H1 (cell line): ENCODE measurements around the gene LEFTY1. TPM values are rescaled to one million over a fixed set of nuclear protein-coding genes. Genes with fewer than 3 reads are reported as not detected.

Experiments used
- BACH1 ChIP-seq: IDR thresholded peaks from 2 replicates; pipeline ENCODE4 v1.6.1; 2012; ENCODE audit warnings: low read length, improper control_type of control experiment
- BCL11A ChIP-seq, 2 experiments: IDR thresholded peaks; one replicate each; pipeline ENCODE4 v1.6.1; 2011; ENCODE audit warnings: low read depth in 2 of 2, low read length in 2 of 2, mild to moderate bottlenecking in 2 of 2
- BRCA1 ChIP-seq: IDR thresholded peaks from 2 replicates; pipeline ENCODE4 v1.6.1; 2012; ENCODE audit warnings: low read depth, low read length, improper control_type of control experiment
- CBX5 ChIP-seq: fragments of 300-800, 300-1000 bp; sonication (generic); IDR thresholded peaks from 2 replicates; pipeline ENCODE4 v1.7.1; 2016; ENCODE audit warnings: antibody characterized with exemption, low read length, low read depth
- CHD1 ChIP-seq: IDR thresholded peaks from 2 replicates; pipeline ENCODE4 v1.6.1; 2012; ENCODE audit warnings: low read depth, low read length, improper control_type of control experiment
- CTBP2 ChIP-seq: IDR thresholded peaks from 2 replicates; pipeline ENCODE4 v1.7.0; 2011; ENCODE audit warnings: borderline replicate concordance, mild to moderate bottlenecking, moderate library complexity, mixed read lengths, low read length; ENCODE audit not compliant: insufficient read depth, insufficient read length
- EP300 ChIP-seq, 2 experiments: IDR thresholded peaks; 1 replicate in 1 of 2; 2 replicates in 1 of 2; pipeline ENCODE4 v1.6.1; 2011 to 2012; ENCODE audit warnings: low read depth in 2 of 2, low read length in 2 of 2, mild to moderate bottlenecking in 2 of 2, borderline replicate concordance in 1 of 2, inconsistent platforms in 1 of 2, moderate library complexity in 1 of 2
- GTF2F1 ChIP-seq: IDR thresholded peaks from 2 replicates; pipeline ENCODE4 v1.6.1; 2012; ENCODE audit warnings: low read depth, low read length, improper control_type of control experiment, borderline replicate concordance
- HDAC2 ChIP-seq, 2 experiments: fragments of 300-600 bp in 1 of 2; sonication (generic) in 1 of 2; IDR thresholded peaks; 2 replicates each; pipeline ENCODE4 v1.6.1; 2011 to 2012; ENCODE audit warnings: low read depth in 2 of 2, low read length in 2 of 2, mild to moderate bottlenecking in 2 of 2, moderate library complexity in 2 of 2, borderline replicate concordance in 1 of 2, inconsistent platforms in 1 of 2
- NRF1 ChIP-seq: IDR thresholded peaks from 2 replicates; pipeline ENCODE4 v1.6.1; 2011; ENCODE audit warnings: mild to moderate bottlenecking, low read depth, low read length, improper control_type of control experiment
- PHF8 ChIP-seq: fragments of 200-600 bp; sonication (generic); conservative IDR thresholded peaks from 2 replicates; pipeline ENCODE4 v1.7.1; 2012; ENCODE audit warnings: low read depth, mild to moderate bottlenecking, inconsistent platforms, low read length, moderate library complexity
- POLR2A ChIP-seq, 2 experiments: IDR thresholded peaks; 1 replicate in 1 of 2; 2 replicates in 1 of 2; pipeline ENCODE4 v1.6.1; 2011; ENCODE audit warnings: low read depth in 2 of 2, low read length in 2 of 2, mild to moderate bottlenecking in 2 of 2; ENCODE audit errors: control extremely low read depth in 1 of 2
- POLR2AphosphoS5 ChIP-seq: IDR thresholded peaks from 2 replicates; pipeline ENCODE4 v1.6.1; 2011; ENCODE audit warnings: low read depth, low read length
- POU5F1 ChIP-seq: IDR thresholded peaks from 2 replicates; pipeline ENCODE4 v1.6.1; 2011; ENCODE audit warnings: low read depth, mild to moderate bottlenecking, low read length, moderate library complexity
- RAD21 ChIP-seq, 2 experiments: IDR thresholded peaks in 1 of 2; conservative IDR thresholded peaks in 1 of 2; 2 replicates each; pipeline ENCODE4 v1.6.1; 2011; ENCODE audit warnings: low read depth in 2 of 2, low read length in 2 of 2, improper control_type of control experiment in 1 of 2, inconsistent platforms in 1 of 2, mild to moderate bottlenecking in 1 of 2, moderate library complexity in 1 of 2
- RBBP5 ChIP-seq: IDR thresholded peaks from 2 replicates; pipeline ENCODE4 v1.7.1; 2012; ENCODE audit warnings: low read depth, mild to moderate bottlenecking, inconsistent platforms, low read length, moderate library complexity, borderline replicate concordance
- SAP30 ChIP-seq: fragments of 300-600 bp; sonication (generic); IDR thresholded peaks from 2 replicates; pipeline ENCODE4 v1.7.1; 2012; ENCODE audit warnings: low read length, moderate library complexity, mild to moderate bottlenecking, inconsistent platforms; ENCODE audit not compliant: insufficient read depth, insufficient replicate concordance
- SIX5 ChIP-seq: IDR thresholded peaks from 2 replicates; pipeline ENCODE4 v1.6.1; 2011; ENCODE audit warnings: mild to moderate bottlenecking, low read depth, low read length
- SP4 ChIP-seq: IDR thresholded peaks from 2 replicates; pipeline ENCODE4 v1.6.1; 2012; ENCODE audit warnings: low read length, inconsistent platforms
- SUZ12 ChIP-seq: fragments of 200-600 bp; sonication (generic); IDR thresholded peaks from 2 replicates; pipeline ENCODE4 v1.6.1; 2012; ENCODE audit warnings: mild to moderate bottlenecking, inconsistent platforms, low read length, moderate library complexity, mixed read lengths
- TAF1 ChIP-seq: IDR thresholded peaks from 2 replicates; pipeline ENCODE4 v1.6.1; 2011; ENCODE audit warnings: mild to moderate bottlenecking, low read depth, low read length
- TBP ChIP-seq: IDR thresholded peaks from 2 replicates; pipeline ENCODE4 v1.6.1; 2011; ENCODE audit warnings: low read depth, low read length, improper control_type of control experiment
- polyA plus RNA-seq, 7 experiments: library from polyadenylated mRNA; depleted of rRNA in 3 of 7; stranded (reverse) in 5 of 7; unstranded in 2 of 7; fragments of >200 nt in 5 of 7; fragments of 200-250 nt in 2 of 7; gene quantifications; 1 replicate in 5 of 7; 2 replicates in 1 of 7; 4 replicates in 1 of 7; pipeline versions ENCODE4 v1.2.1 to v1.2.3, GENCODE V29; 2011 to 2013; ENCODE audit warnings: missing spikeins in 2 of 7, mixed read lengths in 2 of 7
- total RNA-seq: library from RNA; stranded (reverse); fragmentation: NEBNext Ultra II Directional; extraction: Animal tissue kit (Norgen Biotek cat#: 25700); gene quantifications from 2 replicates; pipeline ENCODE4 v1.2.1, GENCODE V29; 2021
- TF ChIP-seq, protein P1 (sequence below): IDR thresholded peaks from 2 replicates; pipeline ENCODE4 v1.6.1; 2011; ENCODE audit warnings: low read depth, mild to moderate bottlenecking, low read length; ENCODE audit not compliant: insufficient read depth

The LEFTY1 gene
- total and polyA plus RNA-seq, 2 of the 8 experiments (the other 6 are each of a cell fraction or from before 2014, with no cell fraction given): 4.5 to 11.7 TPM

DNA sequence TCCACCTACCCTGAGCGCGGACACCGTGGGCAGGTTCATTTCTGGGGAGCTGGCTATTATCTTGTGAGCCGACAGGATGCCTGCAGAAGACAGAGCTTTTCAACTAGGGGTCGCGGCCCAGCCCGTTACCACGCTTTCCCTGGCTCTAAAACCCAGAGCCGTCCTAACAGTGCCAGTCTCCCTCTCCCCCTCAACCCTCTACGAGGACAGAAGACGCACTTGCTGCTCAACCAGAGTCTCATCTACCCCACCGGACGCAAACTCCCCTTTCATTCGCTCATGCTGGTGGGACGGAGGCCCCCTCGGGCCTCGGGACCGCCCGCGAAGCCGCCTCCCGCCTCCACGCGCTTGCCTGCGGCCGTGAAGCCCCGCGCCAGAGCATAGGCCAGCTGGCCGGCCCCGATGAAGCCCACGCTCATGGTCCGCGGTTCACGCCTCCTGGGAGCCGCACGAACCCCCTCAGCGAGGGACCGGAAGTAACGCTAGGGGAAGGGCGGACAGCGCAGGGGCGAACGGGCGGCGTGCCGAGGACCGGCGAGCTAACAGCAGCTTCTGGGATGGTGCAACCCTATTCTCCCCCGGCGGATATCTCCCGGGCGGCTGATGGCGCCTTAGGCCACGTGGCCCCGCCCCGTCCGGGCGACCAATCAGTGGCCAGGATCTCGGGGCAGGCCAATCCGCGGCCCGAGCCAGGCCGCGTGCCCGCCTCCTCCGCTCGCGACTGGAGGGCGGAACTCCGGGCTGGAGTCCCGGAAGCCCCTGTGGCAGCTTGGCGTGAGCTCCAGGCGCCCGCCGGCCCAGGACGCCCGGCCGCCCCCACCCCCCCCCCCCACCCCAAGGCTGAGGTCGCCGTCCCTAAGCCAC, 35.0 kb upstream of the LEFTY1 start, which contains the start of gene PYCR2 (continued):
- TF ChIP-seq PHF8: peak; percentile 87
- no peak; a peak in 1 of 4 replicates for TF ChIP-seq RAD21 (IDR thresholded peaks at IDR 0.05 in 1 of 2, conservative IDR thresholded peaks at IDR 0.05 in 1 of 2; ENCODE audit: low read depth in 2 of 2, low read length in 2 of 2)
- TF ChIP-seq CHD1: no peak
- no peak for TF ChIP-seq SAP30
- no peak for TF ChIP-seq SIX5
- TF ChIP-seq POU5F1: no peak
- TF ChIP-seq EP300 (IDR thresholded peaks at IDR 0.05; ENCODE audit: borderline replicate concordance in 1 of 2, low read depth in 2 of 2, low read length in 2 of 2): no peak
- TF ChIP-seq CBX5: no peak
- no peak for TF ChIP-seq BACH1
- no peak for TF ChIP-seq BRCA1
- TF ChIP-seq TAF1: peak; percentile 85
- TF ChIP-seq NRF1: no peak
- peak; percentile 83 for TF ChIP-seq TBP
- peak in 1 of 2 experiments; percentile 28; a peak in 1 of 4 replicates for TF ChIP-seq HDAC2 (IDR thresholded peaks at IDR 0.05; ENCODE audit: borderline replicate concordance in 1 of 2, low read depth in 2 of 2, low read length in 2 of 2)
- peak; percentile 83 for TF ChIP-seq RBBP5
- TF ChIP-seq SUZ12: no peak
- TF ChIP-seq BCL11A (IDR thresholded peaks at IDR 0.05; ENCODE audit: low read depth in 2 of 2, low read length in 2 of 2): no peak
- TF ChIP-seq CTBP2: no peak
- no peak for TF ChIP-seq GTF2F1
- TF ChIP-seq POLR2AphosphoS5: peak; percentile 85
- peak in 1 of 2 experiments; percentile 87; a peak in 2 of 3 replicates for TF ChIP-seq POLR2A (IDR thresholded peaks at IDR 0.05; ENCODE audit: control extremely low read depth in 1 of 2, low read depth in 2 of 2, low read length in 2 of 2)
- TF ChIP-seq SP4: 0 out of 2 replicates have a peak, but pooled peaks have one; percentile 38
- TF ChIP-seq, protein P1, sequence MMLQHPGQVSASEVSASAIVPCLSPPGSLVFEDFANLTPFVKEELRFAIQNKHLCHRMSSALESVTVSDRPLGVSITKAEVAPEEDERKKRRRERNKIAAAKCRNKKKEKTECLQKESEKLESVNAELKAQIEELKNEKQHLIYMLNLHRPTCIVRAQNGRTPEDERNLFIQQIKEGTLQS: 0 out of 2 replicates have a peak, but pooled peaks have one; percentile 51
